GM19467 (cell line): ENCODE data around the gene CACFD1.

ENCODE experiments used
- ATAC-seq: cut with Tn5 transposase; IDR thresholded peaks from one replicate; pipeline ENCODE4 v1.9.1; 2021; ENCODE audit warnings: mild to moderate bottlenecking, moderate library complexity; ENCODE audit not compliant: unreplicated experiment

CACFD1 gene

DNA sequence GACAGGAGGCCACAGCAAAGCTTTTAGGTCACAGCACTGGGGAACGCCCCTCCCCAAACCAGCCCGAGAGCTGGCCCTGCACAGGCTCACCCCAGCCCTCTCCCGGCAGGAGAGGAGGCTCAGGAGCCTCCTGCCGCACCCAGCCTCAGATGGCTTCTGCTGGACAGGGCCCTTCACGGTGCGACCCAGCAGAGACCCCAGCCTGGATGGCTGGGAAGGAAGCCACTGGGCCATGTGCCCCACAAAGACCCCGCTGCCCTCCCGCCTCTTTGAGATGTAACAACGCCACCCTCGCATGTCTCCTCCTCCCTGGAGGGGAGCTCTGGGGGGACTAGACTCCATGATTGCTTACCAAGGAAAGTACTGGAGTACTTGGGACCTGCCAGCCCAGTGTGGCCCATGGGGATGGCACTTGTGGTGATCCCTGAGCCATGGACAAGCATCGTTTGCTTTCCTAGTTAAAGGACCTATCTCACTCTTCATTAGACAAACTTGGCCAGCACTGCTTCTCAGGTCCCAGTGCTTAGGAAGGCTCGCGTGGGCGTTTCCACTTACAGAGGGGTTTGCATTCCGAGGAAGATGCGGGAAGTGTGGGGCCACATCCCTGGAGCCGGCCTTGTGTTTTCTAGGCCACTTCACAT lies 56.0 kb downstream of the CACFD1 start:
- no peak for ATAC-seq

DNA sequence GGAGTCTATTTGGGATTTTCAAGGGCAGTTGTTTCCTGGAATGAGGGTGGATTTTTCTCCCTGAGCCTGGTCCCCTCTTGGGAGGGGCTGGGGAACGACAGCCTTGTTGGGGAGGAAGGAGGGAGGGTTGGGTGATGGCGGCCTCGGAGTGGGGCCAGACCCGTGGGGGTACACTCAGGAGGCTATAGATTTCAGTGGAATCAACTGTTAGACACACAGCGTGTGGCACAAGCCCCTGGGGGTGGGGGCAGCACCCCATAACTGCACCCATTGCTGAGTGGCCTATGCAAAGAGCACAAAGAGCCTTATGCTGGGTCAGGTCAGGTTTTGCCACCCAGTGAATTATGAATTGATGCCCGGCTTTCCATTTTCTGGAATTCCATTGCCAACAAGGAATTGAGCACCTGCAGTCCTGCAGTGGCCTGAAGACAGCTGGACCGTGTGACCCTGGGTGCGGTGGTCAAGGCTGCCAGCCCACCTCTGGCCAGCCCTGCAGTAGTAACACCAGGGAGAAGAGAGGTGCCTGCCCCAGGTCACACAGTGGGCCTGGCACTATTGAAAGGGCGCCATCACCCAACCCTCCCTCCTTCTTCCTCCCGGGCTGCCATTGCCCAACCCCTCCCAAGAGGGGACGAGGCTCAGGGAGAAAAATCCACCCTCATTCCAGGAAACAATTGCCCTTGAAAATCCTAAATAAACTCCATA lies 56.6 kb downstream of the CACFD1 start:
- no peak for ATAC-seq

DNA sequence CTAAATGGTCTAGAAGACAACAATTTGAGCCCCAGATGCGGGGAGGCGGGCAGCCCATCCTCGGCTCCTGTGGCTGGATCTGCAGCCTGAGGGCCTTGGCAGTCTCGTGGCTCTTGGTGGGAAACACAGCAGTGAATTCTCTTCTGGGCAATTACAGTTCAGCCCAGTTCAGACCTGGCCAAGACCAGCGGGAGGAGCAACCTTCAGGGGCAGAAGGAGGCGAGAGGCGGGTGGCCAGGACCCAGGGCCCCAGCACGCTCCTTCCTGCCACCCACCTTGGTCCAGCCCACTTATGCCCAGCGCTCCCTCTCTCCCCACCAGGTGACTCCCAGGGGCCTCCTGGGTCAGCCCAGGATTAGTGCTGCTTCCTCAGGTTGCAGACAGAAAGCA lies 57.2 kb downstream of the CACFD1 start:
- ATAC-seq: no peak

DNA sequence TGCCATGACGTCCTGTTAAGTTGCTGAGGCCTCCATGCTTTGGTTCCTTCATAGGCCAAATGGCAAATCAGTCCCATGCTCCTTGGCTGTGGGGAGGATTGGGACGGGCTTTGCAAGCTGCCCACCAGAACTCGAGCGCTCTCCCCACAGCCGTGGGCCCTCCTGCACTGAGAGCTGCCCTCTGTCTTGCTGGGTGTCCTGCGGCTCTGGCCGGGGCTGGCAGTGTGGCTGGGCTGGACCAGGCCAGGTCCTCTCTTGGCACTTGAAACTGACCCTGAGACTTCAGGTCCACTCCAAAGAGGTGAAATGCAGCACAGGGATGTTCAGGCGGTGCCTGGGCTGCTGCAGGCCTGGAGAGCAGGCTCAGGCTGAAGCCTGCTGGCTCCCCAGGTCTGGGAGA lies 57.9 kb downstream of the CACFD1 start:
- ATAC-seq: no peak

DNA sequence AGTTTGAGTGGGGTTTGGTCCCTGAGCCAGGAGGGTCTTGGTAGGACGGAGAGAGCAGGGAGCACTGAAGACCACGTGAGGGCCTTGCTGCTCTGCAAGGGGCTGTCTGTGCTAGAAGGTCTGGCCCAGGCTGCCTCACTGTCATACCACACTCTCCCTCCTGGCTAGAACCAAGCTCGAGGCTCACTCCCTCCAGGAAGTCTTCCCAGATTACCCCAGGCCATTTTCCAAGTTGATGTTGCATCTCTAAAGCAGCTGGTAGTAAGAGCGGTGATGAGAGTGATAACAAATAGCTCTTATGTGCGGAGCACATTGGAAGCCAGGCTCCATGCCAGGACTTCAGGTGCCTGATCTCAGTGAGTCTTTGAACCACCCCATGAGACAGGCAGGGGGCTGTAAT lies 58.4 kb downstream of the CACFD1 start:
- ATAC-seq: no peak

DNA sequence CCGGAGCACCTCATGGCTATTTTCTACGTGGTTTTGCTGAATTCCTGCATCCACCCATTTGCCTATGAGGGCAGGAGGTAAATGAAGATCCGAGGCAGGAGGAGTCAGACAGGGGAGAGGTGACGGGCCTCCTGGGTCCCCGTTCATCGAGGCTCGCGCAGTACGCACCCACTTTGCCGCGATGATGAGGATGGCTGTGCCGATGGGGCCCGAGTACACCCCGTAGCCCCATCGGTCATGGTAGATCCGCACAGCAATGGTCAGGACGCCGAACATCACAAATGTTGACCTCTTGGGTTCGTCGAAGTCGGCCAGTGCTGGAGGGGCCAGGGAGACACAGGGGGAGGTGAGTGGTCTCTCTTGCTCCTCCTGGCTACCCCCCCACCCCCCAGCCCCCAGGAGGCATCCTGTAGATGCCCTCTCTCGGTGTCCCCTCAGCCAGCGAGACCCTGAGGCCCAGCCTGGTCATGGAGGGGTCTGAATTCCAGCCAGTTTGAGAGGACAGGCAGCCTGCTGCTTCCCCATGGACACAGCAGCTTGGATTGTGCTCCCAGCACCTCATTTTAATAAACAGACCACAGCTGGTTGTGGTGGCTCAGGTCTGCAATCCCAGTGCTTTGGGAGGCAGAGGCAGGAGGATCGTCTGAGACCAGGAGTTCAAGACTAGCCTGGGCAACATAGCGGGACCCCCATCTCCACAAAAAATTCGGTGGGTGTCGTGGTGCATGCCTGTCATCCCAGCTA lies 59.1 kb downstream of the CACFD1 start:
- ATAC-seq: no peak

DNA sequence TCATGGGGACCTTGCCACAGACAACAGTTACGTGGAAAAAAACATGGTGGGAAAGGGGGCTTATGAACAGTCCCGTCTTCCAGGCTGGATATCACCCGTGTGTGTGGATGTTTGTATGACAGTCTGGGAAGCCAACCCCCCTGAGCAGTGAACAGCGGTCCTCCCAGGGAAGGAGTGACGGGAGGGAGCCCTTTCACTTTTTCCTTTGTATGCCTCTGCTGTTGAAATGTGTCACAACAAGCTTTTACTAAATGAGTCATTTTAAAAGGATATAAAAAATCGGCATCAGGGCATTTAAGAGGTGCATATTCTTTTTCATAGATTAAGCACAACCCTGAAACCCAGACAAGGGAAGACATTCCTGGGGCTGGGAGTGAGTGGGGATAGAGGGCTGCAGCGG lies 59.9 kb downstream of the CACFD1 start:
- ATAC-seq: no peak

DNA sequence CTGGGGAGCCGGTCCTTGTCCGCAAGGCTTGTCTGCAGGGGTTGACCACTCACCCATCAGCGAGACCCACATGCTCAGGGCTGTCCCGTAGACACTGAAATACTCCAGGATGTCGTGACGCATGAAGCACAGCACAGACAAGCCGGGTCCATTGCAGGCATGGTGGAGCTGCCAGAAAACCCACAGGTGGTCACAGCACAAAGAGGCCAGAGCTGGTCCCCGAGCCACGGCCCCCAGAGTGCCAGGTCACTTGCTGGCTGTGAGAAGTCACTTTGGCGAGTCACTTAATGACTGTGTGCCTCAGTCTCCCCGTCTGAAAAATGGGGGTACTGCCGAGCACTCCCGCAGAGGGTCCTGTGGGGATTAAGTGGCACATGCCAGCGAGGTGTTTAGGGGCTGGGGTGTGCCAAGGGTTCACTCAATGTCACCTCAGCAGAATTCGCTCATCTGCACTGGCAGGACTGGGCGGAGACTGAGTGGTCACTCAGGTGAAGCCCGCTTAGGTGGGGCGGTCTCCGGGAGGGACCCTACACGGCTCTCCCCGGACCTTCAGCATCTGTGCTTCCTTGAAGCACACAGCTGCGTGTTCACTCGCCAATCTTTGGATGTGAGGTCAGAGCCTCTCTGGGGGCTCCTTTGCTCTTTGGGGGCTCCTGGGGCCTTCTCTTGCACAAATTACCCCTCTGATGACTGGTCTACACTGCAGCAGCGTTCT lies 60.5 kb downstream of the CACFD1 start:
- no peak for ATAC-seq
